Cardiac fibroblast (primary cell): Measurements from ENCODE around the gene XAGE5.
"Not testable (repeated sequence)": the region's sequence is repeated elsewhere in the genome, so short reads cannot be mapped to it uniquely, and the experiment has no call there.

ENCODE experiments used
- DNase-seq, 2 donors: peaks; one replicate each; pipeline versions ENCODE4 v3.0.0 to v3.0.0-alpha.2; 2010; ENCODE audit warnings: low read depth in 2 of 2
- H3K4me3 ChIP-seq, 2 donors: replicated peaks in 1 of 2; 1 replicate in 1 of 2; 2 replicates in 1 of 2; pipeline ENCODE4 v1.5.1; 2011; ENCODE audit warnings: low read depth in 2 of 2, low read length in 2 of 2, mild to moderate bottlenecking in 2 of 2, moderate library complexity in 1 of 2
- TF ChIP-seq, protein P1 (sequence below): IDR thresholded peaks from one replicate; pipeline ENCODE4 v1.5.1; 2011; ENCODE audit warnings: low read depth, mild to moderate bottlenecking, low read length, inconsistent platforms

XAGE5 gene

GRCh38 chrX:52811065-52811625 lies at the start of gene XAGE5:
TSS of gene XAGE5 (plus strand) at chrX:52811287. CDS start at chrX:52812567, 1,280 bp downstream.
- no peak for DNase-seq
- no peak within 1 kb of the TSS for H3K4me3 ChIP-seq
- TF ChIP-seq, protein P1, sequence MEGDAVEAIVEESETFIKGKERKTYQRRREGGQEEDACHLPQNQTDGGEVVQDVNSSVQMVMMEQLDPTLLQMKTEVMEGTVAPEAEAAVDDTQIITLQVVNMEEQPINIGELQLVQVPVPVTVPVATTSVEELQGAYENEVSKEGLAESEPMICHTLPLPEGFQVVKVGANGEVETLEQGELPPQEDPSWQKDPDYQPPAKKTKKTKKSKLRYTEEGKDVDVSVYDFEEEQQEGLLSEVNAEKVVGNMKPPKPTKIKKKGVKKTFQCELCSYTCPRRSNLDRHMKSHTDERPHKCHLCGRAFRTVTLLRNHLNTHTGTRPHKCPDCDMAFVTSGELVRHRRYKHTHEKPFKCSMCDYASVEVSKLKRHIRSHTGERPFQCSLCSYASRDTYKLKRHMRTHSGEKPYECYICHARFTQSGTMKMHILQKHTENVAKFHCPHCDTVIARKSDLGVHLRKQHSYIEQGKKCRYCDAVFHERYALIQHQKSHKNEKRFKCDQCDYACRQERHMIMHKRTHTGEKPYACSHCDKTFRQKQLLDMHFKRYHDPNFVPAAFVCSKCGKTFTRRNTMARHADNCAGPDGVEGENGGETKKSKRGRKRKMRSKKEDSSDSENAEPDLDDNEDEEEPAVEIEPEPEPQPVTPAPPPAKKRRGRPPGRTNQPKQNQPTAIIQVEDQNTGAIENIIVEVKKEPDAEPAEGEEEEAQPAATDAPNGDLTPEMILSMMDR, result no peak

DNA sequence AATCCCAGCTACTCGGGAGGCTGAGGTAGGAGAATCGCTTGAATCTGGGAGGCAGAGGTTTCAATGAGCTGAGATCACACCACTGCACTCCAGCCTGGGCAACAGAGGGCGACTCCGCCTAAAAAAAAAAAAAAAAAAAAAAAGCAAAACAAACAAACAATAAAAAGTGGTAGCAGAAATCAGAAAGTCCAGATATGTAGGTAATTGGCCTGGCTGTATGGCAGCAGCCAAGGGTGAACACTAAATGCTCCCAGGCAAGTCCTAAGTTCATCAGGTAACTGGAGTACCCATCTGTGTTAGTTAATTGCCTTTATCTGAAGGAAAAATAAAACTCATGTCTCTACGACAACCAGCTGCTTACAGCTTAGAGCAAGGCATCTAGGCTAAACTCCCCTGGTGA lies 45.1 kb upstream of the XAGE5 start:
- not testable (repeated sequence) for DNase-seq, H3K4me3 ChIP-seq

GRCh38 chrX:52773504-52773903 lies 37.6 kb upstream of the XAGE5 start:
- H3K4me3 ChIP-seq, DNase-seq: not testable (repeated sequence)

GRCh38 chrX:52797327-52797726 lies 13.8 kb upstream of the XAGE5 start, which contains the start of gene SPANXN5:
TSS of gene SPANXN5 (minus strand) at chrX:52797427. CDS start at chrX:52797348, 79 bp downstream.
- not testable (repeated sequence) for H3K4me3 ChIP-seq, DNase-seq

- not testable (repeated sequence) for DNase-seq, H3K4me3 ChIP-seq
These were observed 6.2 kb upstream of the XAGE5 start for GRCh38 chrX:52804876-52805275.

DNA sequence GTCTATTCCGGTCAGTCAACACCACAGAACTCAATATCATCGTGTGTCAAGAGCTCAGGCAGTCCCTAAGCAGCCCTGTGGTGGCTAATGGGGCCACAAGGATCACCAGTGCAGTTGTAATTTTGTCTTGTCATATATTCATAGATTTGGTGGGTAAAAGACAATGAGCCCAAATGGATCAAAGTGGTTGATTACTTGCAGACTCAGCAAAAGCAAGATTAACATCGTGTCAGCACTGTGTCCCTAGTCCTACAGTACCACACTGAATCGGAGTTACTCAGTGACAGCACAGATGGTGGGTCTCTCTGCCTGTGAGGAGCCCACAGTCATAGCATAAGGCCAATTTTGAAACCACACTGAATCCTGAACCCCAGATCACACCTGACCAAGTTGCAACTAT lies 8.7 kb downstream of the XAGE5 start:
- DNase-seq, result no peak
- TF ChIP-seq, protein P1, result no peak
- no peak overlapping the region for H3K4me3 ChIP-seq

DNA sequence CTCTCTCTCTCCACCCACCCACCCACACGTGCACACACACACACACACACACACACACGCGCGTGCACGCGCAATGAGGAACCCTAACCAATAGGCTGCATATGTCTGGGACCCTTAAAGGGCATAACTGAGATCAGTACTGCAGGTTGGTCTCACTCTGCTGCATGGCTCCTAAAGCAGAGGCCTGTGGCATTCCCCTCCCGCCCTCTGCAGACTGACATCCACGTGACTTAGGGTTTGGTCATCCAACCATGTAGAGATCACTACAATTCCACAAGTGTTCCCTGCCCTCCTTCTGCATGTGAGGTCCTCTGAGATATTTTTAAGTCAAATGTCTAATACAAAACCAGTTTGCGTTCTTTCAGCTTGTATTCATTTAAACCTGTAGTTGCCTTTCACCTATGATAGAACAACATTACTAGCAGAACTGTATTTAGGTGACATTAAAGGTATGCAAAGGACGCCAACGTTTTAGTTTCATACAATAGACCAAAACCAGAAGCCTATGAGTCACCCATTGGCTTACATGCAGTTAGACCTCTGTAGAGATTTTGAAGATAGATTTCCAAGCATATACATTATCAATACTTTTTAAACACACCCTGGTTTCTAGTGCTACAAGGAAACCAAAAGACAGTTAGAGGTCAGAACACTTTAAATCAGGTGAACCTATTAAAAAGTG lies 10.1 kb downstream of the XAGE5 start:
- DNase-seq, result no peak
- H3K4me3 ChIP-seq, result no peak overlapping the region
- TF ChIP-seq, protein P1, result no peak

DNA sequence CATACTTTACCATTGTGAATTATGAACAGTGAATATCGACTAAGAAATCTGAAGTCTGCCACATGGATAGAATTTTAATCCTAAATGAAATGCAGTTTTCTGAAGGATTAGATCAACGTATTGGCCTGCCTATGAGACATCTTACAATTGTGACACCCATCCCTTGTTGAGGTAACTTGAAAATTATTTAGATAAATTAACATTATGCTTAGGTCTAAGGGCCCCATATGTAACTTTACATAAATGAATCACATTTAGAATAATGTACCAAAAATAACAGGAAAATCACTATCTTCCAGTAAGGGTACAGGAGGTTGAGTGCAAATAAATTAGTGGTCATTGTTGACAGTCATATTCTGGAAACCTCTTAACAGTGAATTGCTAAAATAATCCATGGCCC lies 13.5 kb downstream of the XAGE5 start:
- DNase-seq, result no peak
- no peak overlapping the region for H3K4me3 ChIP-seq
- TF ChIP-seq, protein P1, result no peak

DNA sequence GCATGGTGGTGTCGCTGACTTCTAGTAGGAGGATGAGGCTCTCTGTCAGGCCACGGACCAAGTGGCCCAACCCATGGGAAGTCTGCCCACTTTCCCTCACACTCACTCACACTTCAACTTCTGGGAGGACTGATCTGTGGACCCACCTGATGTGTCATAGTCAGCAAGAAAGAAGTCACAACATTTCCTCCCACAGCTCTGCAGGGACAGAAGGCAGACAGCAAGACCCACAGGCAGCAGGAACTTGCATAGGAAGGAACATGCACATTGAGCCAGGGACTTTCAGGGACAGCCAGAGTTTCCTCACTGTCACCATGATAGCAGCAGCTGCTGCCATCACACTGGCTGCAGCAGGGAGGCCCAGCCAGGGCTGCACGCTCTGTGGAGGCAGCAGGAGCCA lies 19.5 kb downstream of the XAGE5 start:
- no peak overlapping the region for H3K4me3 ChIP-seq
- DNase-seq, result no peak
- TF ChIP-seq, protein P1, result no peak
